Adrenal gland (tissue), 5 donors: ENCODE data around the gene CDH4.

Experiments
- POLR2A ChIP-seq, 2 donors: fragments of 450-650 bp; IDR thresholded peaks; one replicate each; pipeline ENCODE4 v1.6.1; 2017; ENCODE audit warnings: antibody characterized with exemption in 2 of 2, mild to moderate bottlenecking in 2 of 2, moderate library complexity in 1 of 2
- TF ChIP-seq, protein P1 (sequence below), 6 experiments: fragments of 450-650 bp in 4 of 6; fragments of 200-600 bp in 2 of 6; sonication (generic) in 1 of 6; IDR thresholded peaks; 1 replicate in 5 of 6; 2 replicates in 1 of 6; pipeline versions ENCODE4 v1.5.1 to v1.8.0; 2016 to 2021; ENCODE audit warnings: antibody characterized with exemption in 6 of 6, mild to moderate bottlenecking in 2 of 6, moderate library complexity in 1 of 6
- donor health status: DM: no; HTN: no; CAD: no.

DNA sequence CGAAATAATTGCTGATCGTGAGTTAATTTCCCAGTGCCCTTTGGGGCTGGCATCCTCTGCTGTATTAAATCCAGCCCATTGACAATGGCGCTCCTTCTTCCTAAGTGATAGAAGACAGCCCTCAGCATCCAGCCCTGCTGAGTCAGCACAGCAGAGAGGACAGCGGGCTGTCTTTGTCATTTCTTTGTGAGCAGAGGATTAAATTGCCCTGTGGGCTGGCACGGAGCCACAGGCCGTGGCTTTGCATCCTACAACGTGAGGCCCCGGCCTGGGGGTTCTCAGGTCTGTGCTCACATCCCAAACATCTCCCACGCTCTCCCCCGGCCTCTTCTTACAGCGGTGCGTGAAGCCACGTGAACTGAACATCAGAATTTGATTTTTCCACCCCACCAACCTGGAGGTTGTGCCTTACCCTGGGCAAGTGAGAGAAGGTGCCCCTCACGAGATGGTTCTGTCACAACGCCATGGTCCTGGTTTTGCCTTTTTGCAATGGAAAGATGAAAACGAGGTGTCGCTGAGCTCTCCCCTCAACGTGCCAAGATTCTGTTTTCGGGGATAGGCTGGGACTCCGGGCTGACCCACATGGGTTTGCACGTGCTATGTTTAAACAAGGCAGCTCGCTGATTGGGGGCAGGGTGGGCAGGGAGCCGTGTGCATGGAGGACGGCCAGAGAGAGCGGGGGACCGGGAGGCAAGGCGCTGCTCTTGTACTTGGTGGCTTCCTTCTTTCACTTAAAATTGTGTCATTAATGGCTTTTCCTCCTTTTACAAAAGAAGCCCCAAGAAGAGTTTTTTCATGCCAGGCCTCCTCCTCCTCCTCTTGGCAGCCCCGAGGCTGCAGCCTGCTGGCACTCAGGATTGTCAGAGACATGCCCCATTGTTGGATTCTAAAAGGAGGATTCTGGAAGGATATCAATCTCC is 19.5 kb downstream of the CDH4 start:
- TF ChIP-seq, protein P1, sequence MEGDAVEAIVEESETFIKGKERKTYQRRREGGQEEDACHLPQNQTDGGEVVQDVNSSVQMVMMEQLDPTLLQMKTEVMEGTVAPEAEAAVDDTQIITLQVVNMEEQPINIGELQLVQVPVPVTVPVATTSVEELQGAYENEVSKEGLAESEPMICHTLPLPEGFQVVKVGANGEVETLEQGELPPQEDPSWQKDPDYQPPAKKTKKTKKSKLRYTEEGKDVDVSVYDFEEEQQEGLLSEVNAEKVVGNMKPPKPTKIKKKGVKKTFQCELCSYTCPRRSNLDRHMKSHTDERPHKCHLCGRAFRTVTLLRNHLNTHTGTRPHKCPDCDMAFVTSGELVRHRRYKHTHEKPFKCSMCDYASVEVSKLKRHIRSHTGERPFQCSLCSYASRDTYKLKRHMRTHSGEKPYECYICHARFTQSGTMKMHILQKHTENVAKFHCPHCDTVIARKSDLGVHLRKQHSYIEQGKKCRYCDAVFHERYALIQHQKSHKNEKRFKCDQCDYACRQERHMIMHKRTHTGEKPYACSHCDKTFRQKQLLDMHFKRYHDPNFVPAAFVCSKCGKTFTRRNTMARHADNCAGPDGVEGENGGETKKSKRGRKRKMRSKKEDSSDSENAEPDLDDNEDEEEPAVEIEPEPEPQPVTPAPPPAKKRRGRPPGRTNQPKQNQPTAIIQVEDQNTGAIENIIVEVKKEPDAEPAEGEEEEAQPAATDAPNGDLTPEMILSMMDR (IDR thresholded peaks at IDR 0.05): no peak
- no peak for TF ChIP-seq POLR2A (IDR thresholded peaks at IDR 0.05)
